ENCODE results near the gene ZNF277.

The ZNF277 gene

GRCh38 chr7:112185005-112185834, 21.3 kb upstream of the ZNF277 start:
- DNase-seq (ENCODE audit: low spot score), result no peak

- no peak for DNase-seq (ENCODE audit: low spot score)
Observed at GRCh38 chr7:112186300-112186699, 20.2 kb upstream of the ZNF277 start.

- DNase-seq (ENCODE audit: low spot score), result no peak
Observed at GRCh38 chr7:112188257-112188656, 18.2 kb upstream of the ZNF277 start.

GRCh38 chr7:112189691-112190090, 16.8 kb upstream of the ZNF277 start:
- DNase-seq (ENCODE audit: low spot score), result no peak

GRCh38 chr7:112190120-112190519, 16.4 kb upstream of the ZNF277 start:
- DNase-seq (ENCODE audit: low spot score), result no peak

GRCh38 chr7:112192236-112193154, 14.0 kb upstream of the ZNF277 start:
- DNase-seq (ENCODE audit: low spot score), result no peak

GRCh38 chr7:112193915-112194502, 12.5 kb upstream of the ZNF277 start:
- DNase-seq (ENCODE audit: low spot score), result no peak

- no peak for DNase-seq (ENCODE audit: low spot score)
Observed at GRCh38 chr7:112195717-112196116, 10.8 kb upstream of the ZNF277 start.

GRCh38 chr7:112197322-112197721, 9.2 kb upstream of the ZNF277 start:
- DNase-seq (ENCODE audit: low spot score), result no peak

- no peak for DNase-seq (ENCODE audit: low spot score)
Observed at GRCh38 chr7:112199035-112199655, 7.3 kb upstream of the ZNF277 start.

GRCh38 chr7:112199672-112200071, 6.8 kb upstream of the ZNF277 start:
- DNase-seq (ENCODE audit: low spot score), result no peak

- DNase-seq (ENCODE audit: low spot score), result no peak
Observed at GRCh38 chr7:112201411-112201810, 5.1 kb upstream of the ZNF277 start.

GRCh38 chr7:112201839-112202238, 4.7 kb upstream of the ZNF277 start:
- DNase-seq (ENCODE audit: low spot score), result no peak

- DNase-seq (ENCODE audit: low spot score), result peak; percentile 30
Observed at GRCh38 chr7:112202816-112203215, 3.7 kb upstream of the ZNF277 start.

- DNase-seq (ENCODE audit: low spot score), result no peak
Observed at GRCh38 chr7:112203365-112203739, 3.1 kb upstream of the ZNF277 start.

GRCh38 chr7:112204499-112205342, 1.8 kb upstream of the ZNF277 start:
- DNase-seq (ENCODE audit: low spot score), result peak; percentile 46

- peak; percentile 45 for DNase-seq (ENCODE audit: low spot score)
Observed at GRCh38 chr7:112205343-112206237, 905 bp upstream of the ZNF277 start.

GRCh38 chr7:112206991-112207592, 597 bp downstream of the ZNF277 start:
- DNase-seq (ENCODE audit: low spot score), result no peak

GRCh38 chr7:112207765-112208164, 1.3 kb downstream of the ZNF277 start:
- no peak for DNase-seq (ENCODE audit: low spot score)

Measured in cerebellar cortex (tissue), 1 donor.